Measurements from ENCODE around the gene KCNH1.
"Not testable (repeated sequence)": the region's sequence is repeated elsewhere in the genome, so short reads cannot be mapped to it uniquely, and the experiment has no call there.

KCNH1 gene

DNA sequence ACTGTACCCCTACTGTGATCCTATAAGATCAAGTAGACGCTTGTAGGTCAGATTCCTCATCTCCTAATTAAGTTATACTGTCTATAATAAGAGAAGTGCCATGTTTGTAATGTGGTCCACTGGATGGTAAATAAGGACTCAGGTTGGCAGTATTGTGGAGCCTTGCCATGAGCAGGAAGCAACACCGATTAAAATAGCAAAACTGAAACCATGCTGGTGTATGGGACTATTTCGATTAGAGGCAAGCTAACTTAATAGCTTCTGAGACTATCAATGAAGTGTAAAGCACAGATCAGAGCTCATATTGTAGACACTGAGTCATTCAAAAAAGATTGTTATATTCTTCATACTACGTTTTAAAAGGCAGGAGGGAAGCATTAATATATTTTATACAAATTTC lies 456.4 kb downstream of the KCNH1 start:
- H3K4me3 ChIP-seq (ENCODE audit: control insufficient read depth, low read depth, low read length): no peak overlapping the region
- DNase-seq (ENCODE audit: low read depth): no peak
- TF ChIP-seq, protein P1, sequence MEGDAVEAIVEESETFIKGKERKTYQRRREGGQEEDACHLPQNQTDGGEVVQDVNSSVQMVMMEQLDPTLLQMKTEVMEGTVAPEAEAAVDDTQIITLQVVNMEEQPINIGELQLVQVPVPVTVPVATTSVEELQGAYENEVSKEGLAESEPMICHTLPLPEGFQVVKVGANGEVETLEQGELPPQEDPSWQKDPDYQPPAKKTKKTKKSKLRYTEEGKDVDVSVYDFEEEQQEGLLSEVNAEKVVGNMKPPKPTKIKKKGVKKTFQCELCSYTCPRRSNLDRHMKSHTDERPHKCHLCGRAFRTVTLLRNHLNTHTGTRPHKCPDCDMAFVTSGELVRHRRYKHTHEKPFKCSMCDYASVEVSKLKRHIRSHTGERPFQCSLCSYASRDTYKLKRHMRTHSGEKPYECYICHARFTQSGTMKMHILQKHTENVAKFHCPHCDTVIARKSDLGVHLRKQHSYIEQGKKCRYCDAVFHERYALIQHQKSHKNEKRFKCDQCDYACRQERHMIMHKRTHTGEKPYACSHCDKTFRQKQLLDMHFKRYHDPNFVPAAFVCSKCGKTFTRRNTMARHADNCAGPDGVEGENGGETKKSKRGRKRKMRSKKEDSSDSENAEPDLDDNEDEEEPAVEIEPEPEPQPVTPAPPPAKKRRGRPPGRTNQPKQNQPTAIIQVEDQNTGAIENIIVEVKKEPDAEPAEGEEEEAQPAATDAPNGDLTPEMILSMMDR (conservative IDR thresholded peaks at IDR 0.05; ENCODE audit: control insufficient read depth, insufficient read depth, low read depth, low read length): no peak

DNA sequence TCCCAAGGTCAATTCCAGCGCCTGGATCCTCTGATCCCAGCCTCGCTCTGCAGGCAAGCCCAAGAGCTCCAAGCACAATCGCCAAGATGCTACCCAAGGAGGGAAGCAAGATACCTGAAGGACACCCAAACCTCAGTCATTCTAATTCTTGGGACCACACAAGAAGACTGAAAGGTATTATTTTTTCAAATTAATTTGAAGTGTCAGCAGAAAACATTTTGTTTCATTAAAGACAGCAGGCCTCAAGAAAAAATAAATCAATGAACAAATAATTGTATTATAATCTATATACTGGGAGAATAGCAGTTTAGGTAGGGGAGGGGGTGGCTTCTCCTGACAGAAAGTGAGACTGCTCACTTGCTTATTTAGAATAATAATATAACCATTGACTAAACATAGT lies 457.4 kb downstream of the KCNH1 start:
- H3K4me3 ChIP-seq (ENCODE audit: control insufficient read depth, low read depth, low read length): no peak overlapping the region
- TF ChIP-seq, protein P1 (conservative IDR thresholded peaks at IDR 0.05; ENCODE audit: control insufficient read depth, insufficient read depth, low read depth, low read length): no peak
- no peak for DNase-seq (ENCODE audit: low read depth)

DNA sequence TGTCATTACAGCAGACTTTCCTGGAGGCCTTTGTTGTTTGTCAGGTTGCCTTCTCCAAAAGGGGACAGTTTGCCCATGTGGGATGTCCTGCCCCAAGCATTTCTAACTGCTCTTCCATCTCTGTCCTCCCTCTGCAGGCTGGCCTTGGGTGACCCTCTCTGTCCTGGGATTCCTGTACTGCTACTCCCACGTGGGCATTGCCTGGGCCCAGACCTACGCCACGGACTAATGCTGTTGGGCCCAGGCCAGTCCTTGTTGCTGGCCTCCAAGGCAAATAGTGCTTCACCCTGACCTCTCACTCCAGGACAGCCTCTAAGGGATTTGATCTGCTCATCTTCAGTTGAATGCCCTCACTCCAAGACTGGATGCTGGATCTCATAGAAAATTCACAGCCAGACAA lies 459.8 kb downstream of the KCNH1 start:
- no peak for DNase-seq (ENCODE audit: low read depth)
- no peak overlapping the region for H3K4me3 ChIP-seq (ENCODE audit: control insufficient read depth, low read depth, low read length)
- TF ChIP-seq, protein P1 (conservative IDR thresholded peaks at IDR 0.05; ENCODE audit: control insufficient read depth, insufficient read depth, low read depth, low read length): no peak

DNA sequence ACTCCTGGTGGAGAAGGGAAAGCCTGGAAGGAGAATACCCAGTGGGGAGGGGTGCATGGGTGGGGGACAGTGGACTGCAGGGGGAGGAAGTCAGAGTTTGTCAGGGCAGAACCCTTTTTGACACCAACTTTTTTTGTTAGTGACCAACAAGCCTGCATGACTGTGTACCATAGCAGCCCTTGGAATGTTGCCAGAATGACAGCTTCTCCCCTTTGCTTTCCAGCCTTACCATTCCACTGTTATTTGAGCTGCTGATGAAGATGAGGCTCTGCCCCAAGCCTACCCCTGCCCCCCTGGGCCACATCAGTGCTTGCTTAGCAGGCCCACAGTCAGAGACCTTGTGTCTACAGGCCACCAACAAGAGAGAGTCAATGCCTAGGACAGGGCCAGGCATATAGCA lies 464.0 kb downstream of the KCNH1 start:
- TF ChIP-seq, protein P1 (conservative IDR thresholded peaks at IDR 0.05; ENCODE audit: control insufficient read depth, insufficient read depth, low read depth, low read length): no peak
- DNase-seq (ENCODE audit: low read depth): no peak
- no peak overlapping the region for H3K4me3 ChIP-seq (ENCODE audit: control insufficient read depth, low read depth, low read length)

DNA sequence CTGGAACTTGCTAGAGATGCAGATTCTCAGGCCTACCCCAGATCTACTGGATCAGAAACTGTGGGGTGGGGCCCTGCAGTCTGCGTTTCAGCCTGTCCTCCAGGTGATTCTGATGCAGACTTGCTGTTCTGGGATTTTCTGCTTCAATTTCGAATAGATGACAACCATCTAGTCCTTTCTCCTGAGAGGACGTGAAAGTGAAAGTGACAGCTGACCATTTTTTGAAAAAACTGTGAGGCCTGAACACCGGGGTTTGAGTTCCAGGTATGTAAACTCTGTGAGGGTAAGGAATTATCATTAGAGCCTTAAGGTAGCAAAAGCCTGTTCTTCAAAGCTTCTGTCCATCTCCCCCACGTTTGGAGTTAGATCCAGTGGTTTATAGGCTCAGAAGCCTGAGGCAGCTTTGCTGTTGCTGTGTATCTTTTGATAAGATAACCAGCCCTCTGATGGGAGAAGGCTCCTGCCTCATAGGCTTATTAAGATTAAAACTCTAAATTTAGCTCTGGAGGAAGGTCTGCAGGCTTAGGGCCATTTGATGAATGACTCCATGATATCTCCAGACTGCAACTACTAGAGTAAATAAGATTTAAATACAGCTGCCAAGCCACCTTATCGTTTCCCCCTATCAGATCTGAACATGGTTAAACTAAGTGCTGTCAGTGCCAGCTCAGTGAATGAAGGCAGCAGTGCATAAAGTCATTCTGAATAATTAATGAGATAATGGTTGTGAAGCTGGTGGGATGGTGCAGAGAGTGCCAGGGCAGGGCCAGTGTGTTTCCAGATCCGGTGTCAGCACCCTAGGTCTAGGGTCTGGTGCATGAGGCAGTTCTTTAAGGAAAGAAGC lies 470.0 kb downstream of the KCNH1 start:
- TF ChIP-seq, protein P1 (conservative IDR thresholded peaks at IDR 0.05; ENCODE audit: control insufficient read depth, insufficient read depth, low read depth, low read length): no peak
- no peak for DNase-seq (ENCODE audit: low read depth)
- no peak overlapping the region for H3K4me3 ChIP-seq (ENCODE audit: control insufficient read depth, low read depth, low read length)

DNA sequence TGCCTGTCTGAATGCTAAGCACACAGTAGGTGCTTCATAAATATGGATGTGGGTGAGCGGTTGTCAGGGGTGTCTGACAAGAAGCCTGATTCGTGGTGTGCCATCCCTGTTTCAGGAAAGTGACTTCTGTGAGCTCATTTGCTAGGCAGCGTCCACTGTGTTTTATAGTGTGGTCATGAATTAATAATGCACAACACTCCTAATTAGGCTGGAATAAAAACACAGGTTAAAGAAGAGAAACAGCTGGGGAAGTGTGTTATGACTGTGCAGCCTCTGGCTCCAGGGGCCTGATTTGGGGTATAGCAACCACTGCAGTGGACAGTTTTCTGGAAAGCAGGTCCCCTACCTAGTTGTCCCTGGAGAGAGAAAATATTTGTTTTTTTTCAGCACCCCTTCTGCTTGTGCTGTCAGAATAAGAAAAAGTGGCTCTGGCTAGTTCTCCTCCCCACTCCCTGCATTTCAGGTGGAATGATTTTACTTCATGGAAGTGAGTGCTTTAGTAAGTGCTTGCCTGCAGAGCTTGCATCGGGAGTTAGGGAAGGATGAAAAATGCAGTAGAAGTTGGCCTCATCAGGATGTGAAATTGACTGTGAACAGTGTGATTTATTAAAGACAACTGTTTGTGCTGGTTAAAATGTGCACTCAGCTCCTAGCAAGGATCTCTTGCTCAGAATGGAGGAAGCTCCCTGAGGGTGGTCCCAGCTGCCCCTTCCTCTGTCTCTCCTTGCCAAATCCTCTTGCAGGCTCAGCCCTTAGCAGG lies 471.5 kb downstream of the KCNH1 start:
- no peak overlapping the region for H3K4me3 ChIP-seq (ENCODE audit: control insufficient read depth, low read depth, low read length)
- DNase-seq (ENCODE audit: low read depth): no peak
- TF ChIP-seq, protein P1 (conservative IDR thresholded peaks at IDR 0.05; ENCODE audit: control insufficient read depth, insufficient read depth, low read depth, low read length): no peak

DNA sequence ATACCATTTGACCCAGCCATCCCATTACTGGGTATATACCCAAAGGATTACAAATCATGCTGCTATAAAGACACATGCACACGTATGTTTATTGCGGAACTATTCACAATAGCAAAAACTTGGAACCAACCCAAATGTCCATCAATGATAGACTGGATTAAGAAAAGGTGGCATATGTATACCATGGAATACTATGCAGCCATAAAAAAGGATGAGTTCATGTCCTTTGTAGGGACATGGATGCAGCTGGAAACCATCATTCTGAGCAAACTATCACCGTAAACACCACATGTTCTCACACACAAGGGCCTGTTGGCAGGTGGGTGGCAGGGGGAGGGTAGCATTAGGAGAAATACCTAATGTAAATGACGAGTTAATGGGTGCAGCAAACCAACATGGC lies 472.4 kb downstream of the KCNH1 start:
- not testable (repeated sequence) for DNase-seq (ENCODE audit: low read depth)

More for the DNA sequence above, 472.4 kb downstream of the KCNH1 start:
- H3K4me3 ChIP-seq (ENCODE audit: control insufficient read depth, low read depth, low read length): not testable (repeated sequence)
